HCT116 (cell line): ENCODE data around the gene GPRIN2. TPM values are rescaled to one million over a fixed set of nuclear protein-coding genes. Genes with fewer than 3 reads are reported as not detected.
A peak's percentile ranks its signal among the peaks of the same experiment; 100 is the strongest.

Experiments used
- ATAC-seq: fragments of 200-7000 bp; cut with Tn5 transposase; 2 replicates; pipeline ENCODE4 v1.9.1; 2020; ENCODE audit warnings: mild to moderate bottlenecking, moderate library complexity
- BruUV-seq: library from RNA; stranded (reverse); fragments of 400-500 nt; replicated peaks from 2 replicates; lab custom pipeline; 2021; lab: Mats Ljungman, UMichigan
- CTCF ChIA-PET: fragments of 300-600 bp; sonication (Branson Sonifier 250); formaldehyde crosslinking; loops from one replicate; lab custom pipeline; 2021; ENCODE audit warnings: antibody characterized with exemption; lab: Charles Lee
- POLR2A ChIA-PET: fragments of 300-600, 350-600 bp; sonication (Branson Sonifier 250); formaldehyde crosslinking; loops from one replicate; lab custom pipeline; 2021; ENCODE audit warnings: antibody characterized with exemption; lab: Charles Lee
- RAD21 ChIA-PET, 2 experiments: fragments of 300-600 bp; sonication (Branson Sonifier 250); formaldehyde crosslinking; loops; one replicate each; lab custom pipeline; 2023; ENCODE audit warnings: low total read pairs in 2 of 2; ENCODE audit not compliant: uncharacterized antibody in 2 of 2, unreplicated experiment in 2 of 2, low non-redundant PET in 1 of 2; lab: Charles Lee
- DNase-seq: peaks from one replicate; pipeline ENCODE4 v3.0.0-alpha.2; 2010; ENCODE audit warnings: low read depth, low spot score
- H2AFZ ChIP-seq: fragments of 200-600 bp; shearing (Covaris generic), sonication (generic); 2 replicates; pipeline ENCODE4 v1.6.1; 2017; ENCODE audit warnings: low read depth, mixed run types, mixed read lengths, antibody characterized with exemption, low read length; ENCODE audit not compliant: poor library complexity, severe bottlenecking
- H3K27ac ChIP-seq: 2 replicates; pipeline ENCODE4 v1.5.1; 2012; ENCODE audit warnings: low read depth, low read length
- H3K27me3 ChIP-seq: fragments of 200-600 bp; sonication (generic); 2 replicates; pipeline ENCODE4 v1.6.1; 2016; ENCODE audit warnings: mixed run types, low read length, mixed read lengths; ENCODE audit not compliant: insufficient read depth
- H3K36me3 ChIP-seq, 2 experiments: fragments of 200-500 bp in 1 of 2; fragments of 200-600 bp in 1 of 2; sonication (Bioruptor generic) in 1 of 2; sonication (generic) in 1 of 2; 2 replicates each; pipeline versions ENCODE4 v1.5.1 to v1.6.1; 2014 to 2016; ENCODE audit warnings: low read length in 2 of 2, inconsistent platforms in 1 of 2, mixed read lengths in 1 of 2, mixed run types in 1 of 2; ENCODE audit not compliant: insufficient read depth in 2 of 2, control insufficient read depth in 1 of 2
- H3K4me1 ChIP-seq, 2 experiments: fragments of 200-600 bp in 1 of 2; sonication (generic) in 1 of 2; 2 replicates each; pipeline versions ENCODE4 v1.5.1 to v1.6.1; 2012 to 2017; ENCODE audit warnings: low read length in 2 of 2, inconsistent platforms in 1 of 2, mild to moderate bottlenecking in 1 of 2, mixed read lengths in 1 of 2, mixed run types in 1 of 2, moderate library complexity in 1 of 2; ENCODE audit not compliant: insufficient read depth in 2 of 2, control insufficient read depth in 1 of 2
- H3K4me2 ChIP-seq: fragments of 200-600 bp; sonication (generic); 2 replicates; pipeline ENCODE4 v1.6.1; 2017; ENCODE audit warnings: mixed run types, low read length, mixed read lengths
- H3K4me3 ChIP-seq, 2 experiments: fragments of 200-600 bp in 1 of 2; sonication (generic) in 1 of 2; replicated peaks in 1 of 2; 2 replicates each; pipeline ENCODE4 v1.5.1; 2011 to 2016; ENCODE audit warnings: low read length in 2 of 2, control low read depth in 1 of 2, low read depth in 1 of 2, mild to moderate bottlenecking in 1 of 2, mixed read lengths in 1 of 2, mixed run types in 1 of 2
- H3K79me2 ChIP-seq: fragments of 200-600 bp; sonication (generic); 2 replicates; pipeline ENCODE4 v1.6.1; 2017; ENCODE audit warnings: mild to moderate bottlenecking, mixed run types, low read length, moderate library complexity, mixed read lengths; ENCODE audit not compliant: insufficient read depth
- H3K9ac ChIP-seq: fragments of 200-600 bp; sonication (generic); 2 replicates; pipeline ENCODE4 v1.6.1; 2016; ENCODE audit warnings: low read length, mixed read lengths
- H3K9me2 ChIP-seq: fragments of 200-600 bp; sonication (generic), shearing (Covaris generic); 2 replicates; pipeline ENCODE4 v1.6.1; 2017; ENCODE audit warnings: mixed run types, mild to moderate bottlenecking, moderate library complexity; ENCODE audit not compliant: insufficient read depth
- H3K9me3 ChIP-seq, 2 experiments: fragments of 200-500 bp in 1 of 2; fragments of 200-600 bp in 1 of 2; sonication (Bioruptor generic) in 1 of 2; sonication (generic) in 1 of 2; 2 replicates each; pipeline ENCODE4 v1.6.1; 2014 to 2017; ENCODE audit warnings: low read length in 2 of 2, mixed read lengths in 2 of 2, inconsistent platforms in 1 of 2, low read depth in 1 of 2, mild to moderate bottlenecking in 1 of 2, mixed run types in 1 of 2, moderate library complexity in 1 of 2; ENCODE audit not compliant: control insufficient read depth in 1 of 2, insufficient read depth in 1 of 2
- H4K20me1 ChIP-seq: fragments of 200-600 bp; sonication (generic), shearing (Covaris generic); 2 replicates; pipeline ENCODE4 v1.6.1; 2017; ENCODE audit warnings: mixed run types, mild to moderate bottlenecking, moderate library complexity; ENCODE audit not compliant: insufficient read depth
- CBX3 ChIP-seq: IDR thresholded peaks from 2 replicates; pipeline ENCODE4 v1.6.1; 2012; ENCODE audit warnings: low read depth
- CEBPB ChIP-seq: IDR thresholded peaks from 2 replicates; pipeline ENCODE4 v1.6.1; 2012; ENCODE audit warnings: low read depth
- CTCF ChIP-seq, 3 experiments: fragments of 200-600 bp in 1 of 3; sonication (generic) in 1 of 3; IDR thresholded peaks in 2 of 3; conservative IDR thresholded peaks in 1 of 3; 2 replicates each; pipeline ENCODE4 v1.5.1; 2012 to 2017; ENCODE audit warnings: low read depth in 2 of 3, low read length in 2 of 3, antibody characterized with exemption in 1 of 3, borderline replicate concordance in 1 of 3, control low read depth in 1 of 3, mild to moderate bottlenecking in 1 of 3, mixed read lengths in 1 of 3, mixed run types in 1 of 3, moderate library complexity in 1 of 3; ENCODE audit not compliant: insufficient read depth in 1 of 3
- EZH2 ChIP-seq: fragments of 200-600 bp; sonication (generic); IDR thresholded peaks from 2 replicates; pipeline ENCODE4 v1.6.1; 2017; ENCODE audit warnings: antibody characterized with exemption, mixed run types
- EZH2phosphoT487 ChIP-seq: fragments of 200-600 bp; IDR thresholded peaks from 2 replicates; pipeline ENCODE4 v1.6.1; 2018; ENCODE audit warnings: antibody characterized with exemption, borderline replicate concordance
- FOSL1 ChIP-seq: IDR thresholded peaks from 2 replicates; pipeline ENCODE4 v1.6.1; 2012; ENCODE audit warnings: low read depth
- JUND ChIP-seq: IDR thresholded peaks from 2 replicates; pipeline ENCODE4 v1.6.1; 2012
- RAD21 ChIP-seq: IDR thresholded peaks from 2 replicates; pipeline ENCODE4 v1.6.1; 2012; ENCODE audit warnings: low read depth, mild to moderate bottlenecking
- REST ChIP-seq: IDR thresholded peaks from 2 replicates; pipeline ENCODE4 v1.6.1; 2012; ENCODE audit warnings: low read depth
- SIN3A ChIP-seq: IDR thresholded peaks from 2 replicates; pipeline ENCODE4 v1.6.1; 2012; ENCODE audit warnings: low read depth
- SP1 ChIP-seq: IDR thresholded peaks from 2 replicates; pipeline ENCODE4 v1.6.1; 2012; ENCODE audit warnings: low read depth
- TCF7L2 ChIP-seq: IDR thresholded peaks from 2 replicates; pipeline ENCODE4 v1.7.0; 2011; ENCODE audit warnings: borderline replicate concordance, inconsistent platforms; ENCODE audit not compliant: insufficient read depth, insufficient read length; ENCODE audit errors: extremely low read depth
- YY1 ChIP-seq: IDR thresholded peaks from 2 replicates; pipeline ENCODE4 v1.6.1; 2011; ENCODE audit warnings: low read length, low read depth, moderate library complexity, mild to moderate bottlenecking; ENCODE audit not compliant: insufficient replicate concordance; ENCODE audit errors: extremely low read depth
- ZFX ChIP-seq: fragments of 450-650 bp; IDR thresholded peaks from 2 replicates; pipeline ENCODE4 v1.6.1; 2017
- ZNF274 ChIP-seq: fragments of 200-500 bp; sonication (Bioruptor generic); IDR thresholded peaks from 2 replicates; pipeline ENCODE4 v1.6.1; 2014; ENCODE audit warnings: mild to moderate bottlenecking, low read depth, low read length, inconsistent platforms
- intact Hi-C: fragments of 100-400 bp; cut with micrococcal nuclease; formaldehyde crosslinking; loops from 2 replicates; pipeline ENCODE4 v1.10.0; 2022
- total RNA-seq: library from RNA; stranded (reverse); gene quantifications from one replicate; pipeline ENCODE4 v1.2.1, GENCODE V29; 2021; ENCODE audit not compliant: unreplicated experiment
- TF ChIP-seq, protein P1 (sequence below): IDR thresholded peaks from 2 replicates; pipeline ENCODE4 v1.6.1; 2012
- TF ChIP-seq, protein P2 (sequence below): IDR thresholded peaks from 2 replicates; pipeline ENCODE4 v1.6.1; 2012

Gene GPRIN2
- total RNA-seq, 1 experiment from 2014 or later: 1.7 TPM

DNA sequence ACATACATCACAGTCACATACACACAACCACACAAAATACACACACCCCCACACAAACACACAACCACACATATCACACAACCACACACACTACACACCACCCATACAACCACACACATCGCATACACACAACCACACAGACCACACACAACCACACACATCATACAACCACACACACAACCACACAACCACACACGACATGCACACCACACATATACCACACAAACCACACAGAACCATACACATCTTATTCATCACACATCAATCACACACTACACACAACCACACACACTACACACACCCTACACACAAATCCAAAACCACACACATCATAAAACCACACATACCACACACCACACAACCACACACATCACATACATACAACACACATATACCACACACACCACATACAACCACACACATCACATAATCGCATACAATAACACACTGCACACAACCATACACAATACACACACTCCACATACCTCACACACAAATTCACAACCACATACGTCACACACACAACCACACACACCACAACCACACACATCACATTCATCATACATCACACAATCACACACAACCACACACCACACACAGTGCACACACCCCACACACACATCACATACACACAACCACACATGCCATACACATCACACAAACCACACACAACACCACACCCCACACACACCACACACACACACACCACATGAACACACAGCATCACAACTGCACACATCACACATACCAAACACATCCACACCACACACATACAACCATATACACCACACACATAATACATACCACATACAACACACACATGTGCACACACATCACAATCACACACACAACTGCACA, 30.4 kb downstream of the GPRIN2 start:
- POLR2A ChIA-PET: no interaction called here
- Histone ChIP-seq H3K36me3 (no peaks in the 10 kb centered on the region), H3K9me3 (peaks cover 0 to 4% of the 10 kb centered on the region in 2 experiments; a peak in 1 of 4 replicates), H3K4me1 (peaks cover 29 to 45% of the 10 kb centered on the region in 2 experiments), H3K27me3 (no peaks in the 10 kb centered on the region), H3K4me2 (peak overlapping the region; percentile 56), H3K4me3 (no peak overlapping the region), H2AFZ (no peak overlapping the region), H3K79me2 (no peaks in the 10 kb centered on the region), H3K9ac (no peak overlapping the region; the same call in 1 of the 2 replicates), H3K27ac (peak overlapping the region; percentile 65; the same call in 1 of the 2 replicates), H3K9me2 (no peaks in the 10 kb centered on the region), H4K20me1 (no peaks in the 10 kb centered on the region)
- CTCF ChIA-PET: no interaction called here
- DNase-seq (peak; percentile 26), ATAC-seq (no peak)
- TF ChIP-seq FOSL1 (no peak), ZNF274 (no peak), ZFX (no peak), CEBPB (no peak), YY1 (no peak), TCF7L2 (no peak), SIN3A (no peak), CTCF (IDR thresholded peaks at IDR 0.05 in 2 of 3, conservative IDR thresholded peaks at IDR 0.05 in 1 of 3; ENCODE audit: borderline replicate concordance in 1 of 3, insufficient read depth in 1 of 3, low read depth in 2 of 3, low read length in 2 of 3) (no peak), SP1 (no peak), CBX3 (no peak), RAD21 (no peak), EZH2phosphoT487 (no peak), EZH2 (no peak), REST (no peak), JUND (no peak)
- TF ChIP-seq, protein P1, sequence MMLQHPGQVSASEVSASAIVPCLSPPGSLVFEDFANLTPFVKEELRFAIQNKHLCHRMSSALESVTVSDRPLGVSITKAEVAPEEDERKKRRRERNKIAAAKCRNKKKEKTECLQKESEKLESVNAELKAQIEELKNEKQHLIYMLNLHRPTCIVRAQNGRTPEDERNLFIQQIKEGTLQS: no peak
- TF ChIP-seq, protein P2, sequence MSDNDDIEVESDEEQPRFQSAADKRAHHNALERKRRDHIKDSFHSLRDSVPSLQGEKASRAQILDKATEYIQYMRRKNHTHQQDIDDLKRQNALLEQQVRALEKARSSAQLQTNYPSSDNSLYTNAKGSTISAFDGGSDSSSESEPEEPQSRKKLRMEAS: no peak
- RAD21 ChIA-PET: no interaction called here
- intact Hi-C loops: no loop called here
- no TSS peak for BruUV-seq
